Naive thymus-derived CD4-positive, alpha-beta T cell (primary cell): Measurements from ENCODE around the gene ZBTB32. TPM values are rescaled to one million over a fixed set of nuclear protein-coding genes. Genes with fewer than 3 reads are reported as not detected.
A peak's percentile ranks its signal among the peaks of the same experiment; 100 is the strongest.

Experiments
- ATAC-seq: fragments of 150-1000 bp; cut with Tn5 transposase; 2 replicates; pipeline ENCODE4 v1.10.0; 2021; ENCODE audit warnings: mild to moderate bottlenecking, moderate library complexity
- CTCF ChIA-PET: fragments of 350-600 bp; sonication (Branson Sonifier 250); formaldehyde crosslinking; loops from one replicate; lab custom pipeline; 2021; ENCODE audit warnings: antibody characterized with exemption; lab: Charles Lee
- POLR2A ChIA-PET: fragments of 350-600 bp; sonication (Branson Sonifier 250); formaldehyde crosslinking; loops from one replicate; lab custom pipeline; 2021; ENCODE audit warnings: antibody characterized with exemption, inconsistent platforms; lab: Charles Lee
- DNase-seq, 9 donors: peaks; one replicate each; pipeline versions ENCODE4 v3.0.0 to v3.0.0-alpha.2; 2020 to 2022; ENCODE audit warnings: mixed read lengths in 1 of 9
- H3K27ac ChIP-seq: one replicate; pipeline ENCODE4 v1.7.0; 2013; ENCODE audit warnings: mild to moderate bottlenecking, low read depth, low read length, moderate library complexity
- H3K27me3 ChIP-seq, 2 donors: one replicate each; pipeline ENCODE4 v1.7.0; 2013; ENCODE audit warnings: low read length in 2 of 2, mild to moderate bottlenecking in 2 of 2, moderate library complexity in 2 of 2; ENCODE audit not compliant: control insufficient read depth in 2 of 2, insufficient read depth in 2 of 2
- H3K36me3 ChIP-seq, 3 experiments: 1 replicate in 2 of 3; 2 replicates in 1 of 3; pipeline ENCODE4 v1.7.0; 2013; ENCODE audit warnings: low read length in 3 of 3, mild to moderate bottlenecking in 3 of 3, moderate library complexity in 1 of 3; ENCODE audit not compliant: insufficient read depth in 3 of 3, control insufficient read depth in 2 of 3
- H3K4me1 ChIP-seq, 2 donors: one replicate each; pipeline ENCODE4 v1.7.0; 2013; ENCODE audit warnings: low read length in 2 of 2, mild to moderate bottlenecking in 2 of 2, moderate library complexity in 1 of 2; ENCODE audit not compliant: control insufficient read depth in 2 of 2, insufficient read depth in 2 of 2
- H3K4me3 ChIP-seq: 2 replicates; pipeline ENCODE4 v1.7.0; 2013; ENCODE audit warnings: mild to moderate bottlenecking, low read length
- H3K9me3 ChIP-seq, 3 experiments: 1 replicate in 2 of 3; 2 replicates in 1 of 3; pipeline ENCODE4 v1.7.0; 2013; ENCODE audit warnings: low read length in 3 of 3; ENCODE audit not compliant: control insufficient read depth in 2 of 3
- H3K27ac Mint-ChIP-seq, 9 donors: one replicate each; pipeline ENCODE4 v1.8.0; 2020 to 2022; ENCODE audit warnings: mixed read lengths in 9 of 9, mild to moderate bottlenecking in 8 of 9, moderate library complexity in 5 of 9, inconsistent platforms in 2 of 9
- H3K27me3 Mint-ChIP-seq, 5 donors: one replicate each; pipeline ENCODE4 v1.8.0; 2021 to 2022; ENCODE audit warnings: mixed read lengths in 5 of 5, mild to moderate bottlenecking in 1 of 5
- H3K36me3 Mint-ChIP-seq, 5 donors: one replicate each; pipeline ENCODE4 v1.8.0; 2020 to 2022; ENCODE audit warnings: mixed read lengths in 5 of 5, mild to moderate bottlenecking in 3 of 5, inconsistent platforms in 1 of 5
- H3K4me1 Mint-ChIP-seq, 7 donors: one replicate each; pipeline ENCODE4 v1.8.0; 2020 to 2022; ENCODE audit warnings: mixed read lengths in 7 of 7, mild to moderate bottlenecking in 3 of 7, inconsistent platforms in 1 of 7
- H3K4me3 Mint-ChIP-seq, 10 donors: one replicate each; pipeline ENCODE4 v1.8.0; 2020 to 2022; ENCODE audit warnings: mild to moderate bottlenecking in 10 of 10, mixed read lengths in 10 of 10, moderate library complexity in 6 of 10, inconsistent platforms in 2 of 10
- H3K9me3 Mint-ChIP-seq, 11 donors: one replicate each; pipeline ENCODE4 v1.8.0; 2020 to 2022; ENCODE audit warnings: mixed read lengths in 11 of 11, mild to moderate bottlenecking in 4 of 11, inconsistent platforms in 1 of 11, moderate library complexity in 1 of 11
- intact Hi-C, 2 donors: fragments of 100-400 bp; cut with micrococcal nuclease; formaldehyde crosslinking; loops; one replicate each; pipeline ENCODE4 v1.15.1; 2023
- polyA plus RNA-seq, 2 donors: library from polyadenylated mRNA; unstranded; fragments of 300-500 nt; fragmentation: Illumina TruSeq; gene quantifications; one replicate each; pipeline ENCODE4 v1.2.3, GENCODE V29; 2021
- total RNA-seq, 6 experiments: library from RNA in 5 of 6; stranded (reverse) in 5 of 6; gene quantifications; 1 replicate in 5 of 6; 2 replicates in 1 of 6; pipeline ENCODE4 v1.2.3 and lab custom pipeline; 2021 to 2026

Gene ZBTB32
- total and polyA plus RNA-seq, 7 experiments from 2014 or later, result 0.35 to 41.6 (median 1.0) TPM; not detected in 3

GRCh38 chr19:35724560-35724959, 20.2 kb downstream of the ZBTB32 start:
- H3K36me3 Mint-ChIP-seq, result peaks cover 0 to 53% (median 4%) of the 10 kb centered on the region in 5 donors
- POLR2A ChIA-PET, result no interaction called here
- H3K4me3 Mint-ChIP-seq, result no peak overlapping the region
- no peaks in the 10 kb centered on the region for H3K27me3 ChIP-seq
- H3K4me3 ChIP-seq, result no peak overlapping the region
- no peaks in the 10 kb centered on the region for H3K9me3 Mint-ChIP-seq
- DNase-seq (no peak), ATAC-seq (no peak)
- H3K27ac ChIP-seq, result no peak overlapping the region
- CTCF ChIA-PET, result no interaction called here
- H3K27me3 Mint-ChIP-seq, result no peaks in the 10 kb centered on the region
- H3K9me3 ChIP-seq, result no peaks in the 10 kb centered on the region
- intact Hi-C loops, result no loop called here
- peaks cover 39 to 96% (median 52%) of the 10 kb centered on the region in 3 experiments for H3K36me3 ChIP-seq
- H3K27ac Mint-ChIP-seq, result no peak overlapping the region
- H3K4me1 ChIP-seq, result peaks cover 0 to 2% of the 10 kb centered on the region in 2 donors
- H3K4me1 Mint-ChIP-seq, result peaks cover 3 to 24% (median 11%) of the 10 kb centered on the region in 7 donors

- Histone ChIP-seq H3K9me3 (no peaks in the 10 kb centered on the region), H3K27me3 (no peaks in the 10 kb centered on the region), H3K4me3 (no peak overlapping the region), H3K27ac (no peak overlapping the region), H3K36me3 (peaks cover 39 to 96% (median 52%) of the 10 kb centered on the region in 3 experiments), H3K4me1 (no peaks in the 10 kb centered on the region)
- Mint-ChIP-seq H3K4me1 (peaks cover under 1 to 20% (median 7%) of the 10 kb centered on the region in 7 donors), H3K36me3 (peaks cover 2 to 57% (median 4%) of the 10 kb centered on the region in 5 donors), H3K9me3 (no peaks in the 10 kb centered on the region), H3K27me3 (no peaks in the 10 kb centered on the region), H3K4me3 (no peak overlapping the region), H3K27ac (no peak overlapping the region)
- CTCF ChIA-PET, result interaction anchor here (0.6 kb wide), 1 partner anchor 20 kb away, joined by 3 read pairs; the partner anchor contains the start of genes PSENEN and U2AF1L4
- ATAC-seq (no peak), DNase-seq (no peak)
- intact Hi-C loops, result no loop called here
- POLR2A ChIA-PET, result no interaction called here
Measured at GRCh38 chr19:35725216-35725861, 21.0 kb downstream of the ZBTB32 start.

- peaks cover 4 to 66% (median 10%) of the 10 kb centered on the region in 5 donors for H3K36me3 Mint-ChIP-seq
- Histone ChIP-seq H3K27me3 (no peaks in the 10 kb centered on the region), H3K27ac (no peak overlapping the region), H3K4me1 (no peaks in the 10 kb centered on the region), H3K9me3 (no peaks in the 10 kb centered on the region), H3K36me3 (peaks cover 38 to 100% (median 60%) of the 10 kb centered on the region in 3 experiments), H3K4me3 (no peak overlapping the region)
- DNase-seq (no peak), ATAC-seq (no peak)
- peaks cover 0 to 22% (median 6%) of the 10 kb centered on the region in 7 donors for H3K4me1 Mint-ChIP-seq
- intact Hi-C loops, result no loop called here
- no peaks in the 10 kb centered on the region for H3K27me3 Mint-ChIP-seq
- CTCF ChIA-PET, result interaction anchor here (0.9 to 1.0 kb wide), 3 partner anchors 10 to 231 kb away, joined by 3 to 5 read pairs (median 3); partner anchors contain the start of gene U2AF1L4
- POLR2A ChIA-PET, result interaction anchor here (1.5 to 1.8 kb wide), 3 partner anchors 9 to 16 kb away, joined by 4 to 8 read pairs (median 6); no protein-coding TSS in a partner anchor
- peak overlapping the region in 2 of 9 donors; percentile 32 to 41 for H3K27ac Mint-ChIP-seq
- no peaks in the 10 kb centered on the region for H3K9me3 Mint-ChIP-seq
- H3K4me3 Mint-ChIP-seq, result no peak overlapping the region
Measured at GRCh38 chr19:35727053-35727955, 22.9 kb downstream of the ZBTB32 start.

GRCh38 chr19:35727956-35728706, 23.8 kb downstream of the ZBTB32 start:
- Mint-ChIP-seq H3K27me3 (no peaks in the 10 kb centered on the region), H3K4me3 (no peak overlapping the region), H3K36me3 (peaks cover 4 to 62% (median 10%) of the 10 kb centered on the region in 5 donors), H3K9me3 (no peaks in the 10 kb centered on the region), H3K27ac (peak overlapping the region in 2 of 9 donors; percentile 38 to 55), H3K4me1 (peaks cover 0 to 17% (median 5%) of the 10 kb centered on the region in 7 donors)
- POLR2A ChIA-PET, result interaction anchor here (1.5 to 1.8 kb wide), 3 partner anchors 9 to 15 kb away, joined by 4 to 8 read pairs (median 6); no protein-coding TSS in a partner anchor
- Histone ChIP-seq H3K27me3 (no peaks in the 10 kb centered on the region), H3K4me3 (no peak overlapping the region), H3K27ac (no peak overlapping the region), H3K36me3 (peaks cover 30 to 98% (median 53%) of the 10 kb centered on the region in 3 experiments), H3K9me3 (no peaks in the 10 kb centered on the region), H3K4me1 (no peaks in the 10 kb centered on the region)
- ATAC-seq (no peak), DNase-seq (no peak)
- CTCF ChIA-PET, result interaction anchor here (0.9 to 1.0 kb wide), 3 partner anchors 9 to 231 kb away, joined by 3 to 5 read pairs (median 3); partner anchors contain the start of gene U2AF1L4
- intact Hi-C loops, result no loop called here

GRCh38 chr19:35729021-35729420, 24.7 kb downstream of the ZBTB32 start:
- Histone ChIP-seq H3K4me1 (no peaks in the 10 kb centered on the region), H3K27me3 (no peaks in the 10 kb centered on the region), H3K9me3 (no peaks in the 10 kb centered on the region), H3K27ac (no peak overlapping the region), H3K36me3 (peaks cover 21 to 98% (median 46%) of the 10 kb centered on the region in 3 experiments), H3K4me3 (no peak overlapping the region)
- no peaks in the 10 kb centered on the region for H3K9me3 Mint-ChIP-seq
- H3K4me1 Mint-ChIP-seq, result peaks cover 0 to 20% (median 4%) of the 10 kb centered on the region in 7 donors
- no peak overlapping the region for H3K27ac Mint-ChIP-seq
- ATAC-seq (no peak), DNase-seq (no peak)
- H3K36me3 Mint-ChIP-seq, result peaks cover 4 to 57% (median 10%) of the 10 kb centered on the region in 5 donors
- ChIA-PET CTCF (interaction anchor here (1.1 kb wide), 1 partner anchor 10 kb away, joined by 3 read pairs; no protein-coding TSS in a partner anchor), POLR2A (interaction anchor here (0.6 to 1.8 kb wide), 3 partner anchors 8 to 158 kb away, joined by 4 to 8 read pairs (median 6); no protein-coding TSS in a partner anchor)
- no peak overlapping the region for H3K4me3 Mint-ChIP-seq
- no peaks in the 10 kb centered on the region for H3K27me3 Mint-ChIP-seq
- intact Hi-C loops, result no loop called here
